Measurements from ENCODE around the gene KCTD20. TPM values are rescaled to one million over a fixed set of nuclear protein-coding genes. Genes with fewer than 3 reads are reported as not detected.

The KCTD20 gene
- total and polyA plus RNA-seq, 11 donors: 8.3 to 43.9 (median 27.7) TPM

GRCh38 chr6:36489426-36489825 lies 46.6 kb downstream of the KCTD20 start:
- no peak for ATAC-seq
- Histone ChIP-seq H3K4me1 (peaks cover 0 to 31% (median 15%) of the 10 kb centered on the region in 12 donors), H3K9me3 (no peaks in the 10 kb centered on the region), H3K4me3 (no peak overlapping the region), H3K27me3 (no peaks in the 10 kb centered on the region), H3K27ac (no peak overlapping the region), H3K36me3 (peaks cover 0 to 89% (median 60%) of the 10 kb centered on the region in 9 donors)
- intact Hi-C loops (cut with DNase I): no loop called here
- TF ChIP-seq POLR2A (IDR thresholded peaks at IDR 0.05): no peak
- TF ChIP-seq, protein P1, sequence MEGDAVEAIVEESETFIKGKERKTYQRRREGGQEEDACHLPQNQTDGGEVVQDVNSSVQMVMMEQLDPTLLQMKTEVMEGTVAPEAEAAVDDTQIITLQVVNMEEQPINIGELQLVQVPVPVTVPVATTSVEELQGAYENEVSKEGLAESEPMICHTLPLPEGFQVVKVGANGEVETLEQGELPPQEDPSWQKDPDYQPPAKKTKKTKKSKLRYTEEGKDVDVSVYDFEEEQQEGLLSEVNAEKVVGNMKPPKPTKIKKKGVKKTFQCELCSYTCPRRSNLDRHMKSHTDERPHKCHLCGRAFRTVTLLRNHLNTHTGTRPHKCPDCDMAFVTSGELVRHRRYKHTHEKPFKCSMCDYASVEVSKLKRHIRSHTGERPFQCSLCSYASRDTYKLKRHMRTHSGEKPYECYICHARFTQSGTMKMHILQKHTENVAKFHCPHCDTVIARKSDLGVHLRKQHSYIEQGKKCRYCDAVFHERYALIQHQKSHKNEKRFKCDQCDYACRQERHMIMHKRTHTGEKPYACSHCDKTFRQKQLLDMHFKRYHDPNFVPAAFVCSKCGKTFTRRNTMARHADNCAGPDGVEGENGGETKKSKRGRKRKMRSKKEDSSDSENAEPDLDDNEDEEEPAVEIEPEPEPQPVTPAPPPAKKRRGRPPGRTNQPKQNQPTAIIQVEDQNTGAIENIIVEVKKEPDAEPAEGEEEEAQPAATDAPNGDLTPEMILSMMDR (IDR thresholded peaks at IDR 0.05): no peak
- WGBS, 4 donors: 76 to 85% (median 84%) methylated on average over 4 of the region's 4 CpGs
- no peak for DNase-seq

DNA sequence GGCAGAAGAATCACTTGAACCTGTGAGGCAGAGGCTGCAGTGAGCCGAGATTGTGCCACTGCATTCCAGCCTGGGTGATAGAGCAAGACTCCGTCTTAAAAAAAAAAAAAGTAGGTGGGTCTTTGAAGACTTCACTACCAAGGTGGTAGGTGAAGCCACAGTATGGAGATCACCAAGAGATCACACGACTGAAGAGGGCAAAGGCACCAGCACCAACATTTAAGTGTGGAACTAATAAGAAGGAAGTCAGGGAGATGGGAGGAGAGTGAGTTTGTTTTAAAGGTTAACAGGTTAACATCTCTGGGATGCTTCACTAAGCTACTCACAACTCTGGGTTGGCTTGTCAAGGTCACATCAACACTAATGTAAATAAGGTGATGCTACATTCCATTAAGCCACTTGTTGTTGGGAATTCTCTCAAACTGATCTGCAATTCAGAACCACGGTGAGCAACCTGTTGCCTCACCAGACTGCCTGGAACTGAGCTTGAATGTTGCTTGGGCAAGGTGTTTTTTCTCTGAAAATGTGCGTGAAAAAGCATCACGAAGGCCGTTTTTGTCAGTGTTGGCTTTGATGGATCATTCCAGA lies 48.7 kb downstream of the KCTD20 start:
- intact Hi-C loops (cut with DNase I): no loop called here
- ATAC-seq: no peak
- no peak for DNase-seq
- H3K27ac ChIP-seq: peak overlapping the region in 1 of 12 donors; percentile 30
- H3K4me3 ChIP-seq: no peak overlapping the region
- WGBS, 4 donors: 88 to 93% (median 89%) methylated on average over 7 of the region's 7 CpGs
- H3K9me3 ChIP-seq: no peaks in the 10 kb centered on the region
- H3K27me3 ChIP-seq: no peaks in the 10 kb centered on the region
- peaks cover 0 to 89% (median 62%) of the 10 kb centered on the region in 9 donors for H3K36me3 ChIP-seq
- TF ChIP-seq, protein P1 (IDR thresholded peaks at IDR 0.05): no peak
- no peak for TF ChIP-seq POLR2A (IDR thresholded peaks at IDR 0.05)
- peaks cover 0 to 31% (median 15%) of the 10 kb centered on the region in 12 donors for H3K4me1 ChIP-seq

DNA sequence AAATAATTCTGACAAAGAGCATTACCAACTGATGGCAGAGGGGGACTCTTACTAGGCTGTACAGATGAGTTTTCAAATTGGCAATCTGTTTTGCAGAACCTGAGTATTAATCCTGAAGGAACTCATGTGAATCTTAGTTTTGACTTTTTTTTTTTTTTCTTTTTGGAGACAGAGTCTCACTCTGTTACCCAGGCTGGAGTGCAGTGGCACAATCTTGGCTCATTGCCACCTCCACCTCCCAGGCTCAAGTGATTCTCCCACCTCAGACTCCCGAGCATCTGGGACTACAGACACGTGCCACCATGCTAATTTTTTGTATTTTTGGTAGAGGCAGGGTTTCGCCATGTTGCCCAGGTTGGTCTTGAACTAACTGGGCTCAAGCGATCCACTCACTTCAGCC lies 49.3 kb downstream of the KCTD20 start:
- no peak for DNase-seq
- Histone ChIP-seq H3K4me1 (peaks cover 0 to 31% (median 15%) of the 10 kb centered on the region in 12 donors), H3K27me3 (no peaks in the 10 kb centered on the region), H3K36me3 (peaks cover 0 to 89% (median 62%) of the 10 kb centered on the region in 9 donors), H3K9me3 (no peaks in the 10 kb centered on the region), H3K27ac (peak overlapping the region in 1 of 12 donors; percentile 30), H3K4me3 (no peak overlapping the region)
- TF ChIP-seq, protein P1 (IDR thresholded peaks at IDR 0.05): no peak
- TF ChIP-seq POLR2A (IDR thresholded peaks at IDR 0.05): no peak
- no peak for ATAC-seq
- 73 to 81% (median 76%) methylated on average over 4 of the region's 4 CpGs for WGBS, 4 donors
- intact Hi-C loops (cut with DNase I): no loop called here

DNA sequence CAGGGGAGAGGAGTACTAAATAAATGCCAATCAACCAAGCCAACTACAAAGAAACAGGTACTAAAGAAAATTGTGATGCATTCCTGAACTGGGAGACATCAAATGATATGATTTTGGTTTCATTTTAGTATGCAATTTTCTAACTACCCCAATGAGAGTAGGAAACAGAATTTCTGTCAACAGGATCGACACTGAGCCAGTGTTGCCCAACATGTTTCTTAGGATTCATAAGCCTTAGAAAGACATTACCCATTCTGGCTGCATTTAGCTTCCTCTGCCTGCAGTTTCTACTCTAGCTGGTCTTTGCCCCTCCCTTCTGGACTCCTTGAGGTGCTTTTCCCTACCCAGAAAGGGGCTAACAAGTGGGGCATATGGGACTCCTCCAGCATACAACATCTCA lies 49.8 kb downstream of the KCTD20 start:
- DNase-seq (no peak), ATAC-seq (no peak)
- no peaks in the 10 kb centered on the region for H3K9me3 ChIP-seq
- H3K27ac ChIP-seq: peak overlapping the region in 1 of 12 donors; percentile 30
- no peak overlapping the region for H3K4me3 ChIP-seq
- no peak for TF ChIP-seq POLR2A (IDR thresholded peaks at IDR 0.05)
- TF ChIP-seq, protein P1 (IDR thresholded peaks at IDR 0.05): no peak
- intact Hi-C loops (cut with DNase I): no loop called here
- peaks cover 0 to 89% (median 62%) of the 10 kb centered on the region in 9 donors for H3K36me3 ChIP-seq
- no peaks in the 10 kb centered on the region for H3K27me3 ChIP-seq
- 89 to 97% (median 92%) methylated on average over 1 of the region's 1 CpG for WGBS, 4 donors
- peaks cover 0 to 31% (median 14%) of the 10 kb centered on the region in 12 donors for H3K4me1 ChIP-seq
